ENCODE results near the gene NMNAT1.
"Not testable (repeated sequence)": the region's sequence is repeated elsewhere in the genome, so short reads cannot be mapped to it uniquely, and the experiment has no call there.

The NMNAT1 gene

DNA sequence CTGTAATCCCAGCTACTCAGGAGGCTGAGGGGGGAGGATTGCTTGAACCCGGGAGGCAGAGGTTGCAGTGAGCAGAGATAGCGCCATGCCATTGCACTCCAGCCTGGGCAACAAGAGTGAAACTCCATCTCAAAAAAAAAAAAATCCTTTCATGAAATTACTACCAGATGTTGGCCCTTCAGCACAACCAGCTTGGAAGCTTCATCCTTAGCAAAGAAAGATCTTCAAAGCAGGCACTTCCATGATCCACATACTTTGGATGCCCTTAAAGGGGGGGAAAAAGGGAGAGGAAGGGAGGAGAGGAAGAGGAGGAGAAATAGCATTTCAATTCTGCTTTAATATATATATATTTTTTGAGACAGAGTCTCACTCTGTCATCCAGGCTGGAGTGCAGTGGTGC is 77.4 kb downstream of the NMNAT1 start:
- not testable (repeated sequence) for DNase-seq

DNA sequence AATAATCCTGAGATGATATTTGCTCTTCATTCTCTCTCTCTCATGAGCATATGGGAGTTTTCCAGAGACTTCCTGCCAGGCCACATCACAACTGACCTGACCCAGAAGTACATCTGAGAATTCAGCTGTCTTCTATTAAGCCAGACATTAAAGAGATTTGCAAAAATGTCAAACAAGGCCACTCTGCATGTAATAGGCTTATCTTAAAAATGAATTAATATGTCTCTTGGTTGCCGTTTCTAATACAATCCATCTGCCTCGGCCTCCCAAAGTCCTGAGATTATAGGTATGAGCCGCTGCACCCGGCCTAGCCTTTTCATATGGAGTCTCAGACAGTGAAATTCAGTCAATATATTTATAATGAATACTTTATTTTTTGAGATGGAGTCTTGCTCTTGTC is 78.7 kb downstream of the NMNAT1 start:
- not testable (repeated sequence) for DNase-seq

DNA sequence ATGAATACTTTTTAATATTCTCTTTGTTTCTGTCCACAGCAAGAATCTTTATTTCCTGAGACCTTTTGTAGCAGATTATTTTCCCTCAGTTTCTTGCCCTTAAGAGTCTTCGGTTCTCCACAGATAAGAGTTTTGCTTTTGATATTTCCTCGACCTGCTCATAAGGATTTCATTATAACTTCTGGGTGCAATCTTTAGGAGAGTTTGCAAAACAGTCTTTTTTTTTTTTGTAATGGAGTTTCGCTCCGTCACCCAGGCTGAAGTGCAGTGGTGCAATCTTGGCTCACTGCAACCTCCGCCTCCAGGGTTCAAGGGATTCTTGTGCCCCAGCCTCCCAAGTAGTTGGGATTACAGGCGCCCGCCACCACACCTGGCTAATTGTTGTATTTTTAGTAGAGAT is 79.4 kb downstream of the NMNAT1 start:
- no peak for DNase-seq

DNA sequence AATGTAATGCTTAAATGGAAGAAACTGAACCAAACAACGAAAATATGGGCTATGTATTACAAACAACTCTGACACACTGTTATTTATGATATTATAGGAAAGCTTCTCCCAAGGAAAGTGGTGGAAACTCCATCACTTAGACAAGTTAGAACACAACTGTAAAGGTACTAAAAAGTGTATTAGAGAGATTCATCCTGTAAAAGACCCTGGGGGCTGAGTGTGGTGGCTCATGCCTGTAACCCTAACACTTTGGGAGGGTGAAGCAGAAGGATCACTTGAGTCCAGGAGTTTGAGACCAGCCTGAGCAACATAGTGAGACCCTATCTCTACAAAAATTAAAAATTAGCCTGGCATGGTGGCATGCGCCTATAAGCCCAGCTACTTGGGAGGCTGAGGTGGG is 82.1 kb downstream of the NMNAT1 start:
- no peak for DNase-seq

- no peak for DNase-seq
Measured at GRCh38 chr1:10027027-10027426, 83.8 kb downstream of the NMNAT1 start.

- DNase-seq = not testable (repeated sequence)
Measured at GRCh38 chr1:10028956-10029500, 85.8 kb downstream of the NMNAT1 start.

- DNase-seq = no peak
Measured at GRCh38 chr1:10031461-10031860, 88.2 kb downstream of the NMNAT1 start.

- DNase-seq = peak; percentile 96 to 100 (median 98)
Measured at GRCh38 chr1:10032590-10033358, 89.5 kb downstream of the NMNAT1 start, which contains the start of gene UBE4B. Gene UBE4B (plus strand): TSS chr1:10032958. CDS start chr1:10033671, 713 bp downstream.

DNA sequence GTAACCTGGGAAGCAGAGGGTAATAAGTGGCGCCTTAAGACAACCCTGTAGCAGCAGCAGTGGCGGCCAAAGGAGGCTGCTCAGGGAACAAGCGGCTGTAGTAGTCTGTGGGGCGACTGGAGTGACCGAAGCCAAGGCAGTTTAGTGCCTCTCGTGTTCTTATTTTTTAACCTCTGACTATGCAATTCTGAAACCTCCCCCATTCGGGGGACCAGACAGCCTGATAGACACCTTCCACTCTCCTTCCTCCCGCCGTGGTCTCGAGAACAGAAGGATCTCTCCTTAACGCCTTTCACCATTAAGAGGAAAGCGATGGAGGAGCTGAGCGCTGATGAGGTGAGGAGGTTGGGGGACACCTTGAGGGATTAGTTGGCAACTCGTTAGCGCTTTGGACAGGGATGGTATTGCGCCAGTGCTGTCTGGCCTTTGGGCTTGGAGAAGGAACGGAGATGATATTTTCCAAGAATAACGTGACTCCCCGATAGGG is 90.1 kb downstream of the NMNAT1 start:
- DNase-seq = no peak
